ENCODE results near the gene FAM124A. TPM values are rescaled to one million over a fixed set of nuclear protein-coding genes. Genes with fewer than 3 reads are reported as not detected.

Gene FAM124A
- total RNA-seq, 1 experiment from 2014 or later: 0.64 TPM

GRCh38 chr13:51243227-51243626, 21.0 kb downstream of the FAM124A start:
- no peak for DNase-seq (ENCODE audit: low read depth)

- no peak for DNase-seq (ENCODE audit: low read depth)
Measured at GRCh38 chr13:51243832-51244231, 21.6 kb downstream of the FAM124A start.

- DNase-seq (ENCODE audit: low read depth): no peak
Measured at GRCh38 chr13:51244637-51245405, 22.6 kb downstream of the FAM124A start.

GRCh38 chr13:51245583-51245982, 23.4 kb downstream of the FAM124A start:
- DNase-seq (ENCODE audit: low read depth): no peak

- DNase-seq (ENCODE audit: low read depth): no peak
Measured at GRCh38 chr13:51246025-51246417, 23.8 kb downstream of the FAM124A start.

- no peak for DNase-seq (ENCODE audit: low read depth)
Measured at GRCh38 chr13:51246418-51247277, 24.4 kb downstream of the FAM124A start.

GRCh38 chr13:51249255-51249654, 27.1 kb downstream of the FAM124A start:
- DNase-seq (ENCODE audit: low read depth): peak; percentile 58

- no peak for DNase-seq (ENCODE audit: low read depth)
Measured at GRCh38 chr13:51249770-51250741, 27.9 kb downstream of the FAM124A start.

GRCh38 chr13:51251480-51251879, 29.3 kb downstream of the FAM124A start:
- no peak for DNase-seq (ENCODE audit: low read depth)

GRCh38 chr13:51252954-51253532, 30.8 kb downstream of the FAM124A start:
- no peak for DNase-seq (ENCODE audit: low read depth)

- no peak for DNase-seq (ENCODE audit: low read depth)
Measured at GRCh38 chr13:51255556-51255955, 33.4 kb downstream of the FAM124A start.

GRCh38 chr13:51257187-51257586, 35.0 kb downstream of the FAM124A start:
- no peak for DNase-seq (ENCODE audit: low read depth)

- no peak for DNase-seq (ENCODE audit: low read depth)
Measured at GRCh38 chr13:51258612-51259548, 36.7 kb downstream of the FAM124A start.

GRCh38 chr13:51260154-51260553, 38.0 kb downstream of the FAM124A start:
- no peak for DNase-seq (ENCODE audit: low read depth)

- DNase-seq (ENCODE audit: low read depth): no peak
Measured at GRCh38 chr13:51261610-51262249, 39.5 kb downstream of the FAM124A start.

GRCh38 chr13:51262501-51263211, 40.5 kb downstream of the FAM124A start:
- DNase-seq (ENCODE audit: low read depth): no peak

GRCh38 chr13:51266642-51267041, 44.4 kb downstream of the FAM124A start:
- no peak for DNase-seq (ENCODE audit: low read depth)

GRCh38 chr13:51267622-51268021, 45.4 kb downstream of the FAM124A start:
- no peak for DNase-seq (ENCODE audit: low read depth)

- peak; percentile 64 for DNase-seq (ENCODE audit: low read depth)
Measured at GRCh38 chr13:51269039-51269438, 46.8 kb downstream of the FAM124A start.

All from M059J (cell line).